ENCODE measurements around the gene ARR3. TPM values are rescaled to one million over a fixed set of nuclear protein-coding genes. Genes with fewer than 3 reads are reported as not detected.

The ARR3 gene
- total RNA-seq, 1 experiment from 2014 or later, result not detected

DNA sequence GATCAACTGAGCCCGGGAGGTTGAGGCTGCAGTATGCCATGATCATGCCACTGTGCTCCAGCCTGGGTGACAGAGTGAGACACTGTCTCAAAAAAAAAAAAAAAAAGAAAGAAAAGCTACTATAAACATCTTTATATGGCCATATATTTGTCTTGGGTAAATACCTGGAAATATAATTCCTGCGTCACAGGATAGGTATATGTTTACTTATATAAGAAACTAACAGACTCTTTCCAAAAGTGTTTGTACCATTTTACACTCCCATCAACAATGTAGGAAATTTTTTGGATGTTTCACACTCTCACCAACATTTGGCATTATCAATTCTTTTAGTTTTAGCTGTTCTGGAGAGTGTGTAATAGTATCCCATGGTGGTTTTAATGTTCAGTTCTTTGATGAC is 20.9 kb upstream of the ARR3 start:
- TF ChIP-seq, protein P1, sequence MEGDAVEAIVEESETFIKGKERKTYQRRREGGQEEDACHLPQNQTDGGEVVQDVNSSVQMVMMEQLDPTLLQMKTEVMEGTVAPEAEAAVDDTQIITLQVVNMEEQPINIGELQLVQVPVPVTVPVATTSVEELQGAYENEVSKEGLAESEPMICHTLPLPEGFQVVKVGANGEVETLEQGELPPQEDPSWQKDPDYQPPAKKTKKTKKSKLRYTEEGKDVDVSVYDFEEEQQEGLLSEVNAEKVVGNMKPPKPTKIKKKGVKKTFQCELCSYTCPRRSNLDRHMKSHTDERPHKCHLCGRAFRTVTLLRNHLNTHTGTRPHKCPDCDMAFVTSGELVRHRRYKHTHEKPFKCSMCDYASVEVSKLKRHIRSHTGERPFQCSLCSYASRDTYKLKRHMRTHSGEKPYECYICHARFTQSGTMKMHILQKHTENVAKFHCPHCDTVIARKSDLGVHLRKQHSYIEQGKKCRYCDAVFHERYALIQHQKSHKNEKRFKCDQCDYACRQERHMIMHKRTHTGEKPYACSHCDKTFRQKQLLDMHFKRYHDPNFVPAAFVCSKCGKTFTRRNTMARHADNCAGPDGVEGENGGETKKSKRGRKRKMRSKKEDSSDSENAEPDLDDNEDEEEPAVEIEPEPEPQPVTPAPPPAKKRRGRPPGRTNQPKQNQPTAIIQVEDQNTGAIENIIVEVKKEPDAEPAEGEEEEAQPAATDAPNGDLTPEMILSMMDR (IDR thresholded peaks at IDR 0.05; ENCODE audit: insufficient read depth in 1 of 2, low read depth in 1 of 2, low read length in 1 of 2, severe bottlenecking in 1 of 2, unreplicated experiment in 1 of 2), result no peak
- Histone ChIP-seq H3K27me3 (replicated peaks; ENCODE audit: control insufficient read depth, insufficient read depth, low read length) (no peaks in the 10 kb centered on the region), H3K4me1 (no peaks in the 10 kb centered on the region), H3K36me3 (ENCODE audit: control insufficient read depth, insufficient read depth, low read length) (no peaks in the 10 kb centered on the region), H3K9me3 (no peaks in the 10 kb centered on the region), H3K4me3 (ENCODE audit: low read depth, low read length) (no peak overlapping the region)
- intact Hi-C loops (cut with micrococcal nuclease; ENCODE audit: unreplicated experiment), result no loop called here
- Mint-ChIP-seq H3K4me3 (ENCODE audit: unreplicated experiment) (no peak overlapping the region), H3K36me3 (ENCODE audit: insufficient read depth, unreplicated experiment) (no peaks in the 10 kb centered on the region), H3K9me3 (ENCODE audit: unreplicated experiment) (no peaks in the 10 kb centered on the region), H3K27me3 (ENCODE audit: insufficient read depth, unreplicated experiment) (no peaks in the 10 kb centered on the region), H3K27ac (ENCODE audit: unreplicated experiment) (no peak overlapping the region), H3K4me1 (ENCODE audit: low read depth, unreplicated experiment) (no peaks in the 10 kb centered on the region)
- ChIA-PET POLR2A (no interaction called here), CTCF (no interaction called here)
- no peak for DNase-seq
- no TSS peak for BruUV-seq (replicated peaks)

DNA sequence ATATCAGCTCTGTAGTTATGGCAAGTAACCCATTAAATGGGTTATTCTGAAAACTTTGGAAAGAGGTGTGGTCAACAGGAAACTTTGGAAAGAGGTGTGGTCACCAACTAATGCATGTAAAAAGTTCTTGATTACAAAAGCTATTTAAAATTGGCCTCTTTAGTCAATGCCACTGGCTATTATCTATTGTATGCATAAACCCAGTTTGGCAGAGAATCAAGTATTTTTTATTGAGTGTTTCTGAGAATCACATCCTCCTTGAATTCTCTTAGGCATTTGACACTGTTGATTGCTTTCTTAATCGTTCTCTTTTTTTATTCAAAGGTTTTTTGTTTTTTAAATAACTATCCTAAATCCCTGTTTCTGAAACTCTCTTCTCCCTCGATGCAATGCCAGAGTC is 15.6 kb upstream of the ARR3 start:
- Histone ChIP-seq H3K4me1 (peaks cover 17% of the 10 kb centered on the region), H3K4me3 (ENCODE audit: low read depth, low read length) (no peak overlapping the region), H3K9me3 (no peaks in the 10 kb centered on the region), H3K36me3 (ENCODE audit: control insufficient read depth, insufficient read depth, low read length) (no peaks in the 10 kb centered on the region), H3K27me3 (replicated peaks; ENCODE audit: control insufficient read depth, insufficient read depth, low read length) (no peaks in the 10 kb centered on the region)
- BruUV-seq (replicated peaks), result no TSS peak
- Mint-ChIP-seq H3K4me1 (ENCODE audit: low read depth, unreplicated experiment) (peaks cover 32% of the 10 kb centered on the region), H3K36me3 (ENCODE audit: insufficient read depth, unreplicated experiment) (no peaks in the 10 kb centered on the region), H3K4me3 (ENCODE audit: unreplicated experiment) (no peak overlapping the region), H3K27me3 (ENCODE audit: insufficient read depth, unreplicated experiment) (no peaks in the 10 kb centered on the region), H3K27ac (ENCODE audit: unreplicated experiment) (no peak overlapping the region), H3K9me3 (ENCODE audit: unreplicated experiment) (no peaks in the 10 kb centered on the region)
- CTCF ChIA-PET, result no interaction called here
- intact Hi-C loops (cut with micrococcal nuclease; ENCODE audit: unreplicated experiment), result no loop called here
- POLR2A ChIA-PET, result no interaction called here
- DNase-seq, result no peak
- TF ChIP-seq, protein P1 (IDR thresholded peaks at IDR 0.05; ENCODE audit: insufficient read depth in 1 of 2, low read depth in 1 of 2, low read length in 1 of 2, severe bottlenecking in 1 of 2, unreplicated experiment in 1 of 2), result no peak

DNA sequence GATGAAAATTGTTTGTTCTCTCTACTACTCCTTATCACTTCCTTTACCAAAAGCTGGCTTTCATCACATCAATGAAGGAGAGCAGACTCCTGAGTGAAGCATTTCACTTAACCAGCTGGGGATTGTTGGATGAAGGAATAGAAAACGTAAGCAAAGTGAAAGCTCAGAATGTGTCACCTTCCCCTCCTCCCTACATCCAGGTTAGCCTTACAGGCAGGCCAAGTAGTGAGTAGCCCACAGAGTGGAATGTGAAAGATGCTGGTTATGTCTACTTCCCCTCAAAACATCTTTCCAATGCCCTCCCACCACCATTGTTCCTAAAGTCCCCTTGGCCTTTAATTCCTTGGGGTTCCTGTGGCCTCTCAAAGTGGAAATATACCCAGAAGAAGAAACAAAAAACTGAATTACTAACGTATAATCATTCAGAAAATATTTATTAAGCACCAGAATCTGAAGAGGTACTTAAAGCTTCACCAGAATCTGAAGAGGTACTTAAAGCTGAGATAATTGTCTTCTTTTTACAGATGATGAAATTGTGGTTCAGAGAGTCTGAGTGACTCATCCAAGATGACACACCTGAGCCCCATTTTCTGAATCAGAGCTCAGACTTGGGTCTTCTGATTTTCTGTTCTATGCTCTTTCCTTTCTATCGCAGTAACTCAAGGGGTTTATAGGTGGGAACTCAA is 14.6 kb upstream of the ARR3 start:
- Mint-ChIP-seq H3K4me3 (ENCODE audit: unreplicated experiment) (no peak overlapping the region), H3K4me1 (ENCODE audit: low read depth, unreplicated experiment) (peaks cover 32% of the 10 kb centered on the region), H3K9me3 (ENCODE audit: unreplicated experiment) (no peaks in the 10 kb centered on the region), H3K36me3 (ENCODE audit: insufficient read depth, unreplicated experiment) (no peaks in the 10 kb centered on the region), H3K27ac (ENCODE audit: unreplicated experiment) (no peak overlapping the region), H3K27me3 (ENCODE audit: insufficient read depth, unreplicated experiment) (no peaks in the 10 kb centered on the region)
- no peak for DNase-seq
- no TSS peak for BruUV-seq (replicated peaks)
- ChIA-PET CTCF (no interaction called here), POLR2A (interaction anchor here (0.5 kb wide), 1 partner anchor 1588 kb away, joined by 3 read pairs; no protein-coding TSS in a partner anchor)
- Histone ChIP-seq H3K4me1 (peaks cover 17% of the 10 kb centered on the region), H3K27me3 (replicated peaks; ENCODE audit: control insufficient read depth, insufficient read depth, low read length) (no peaks in the 10 kb centered on the region), H3K36me3 (ENCODE audit: control insufficient read depth, insufficient read depth, low read length) (no peaks in the 10 kb centered on the region), H3K9me3 (no peaks in the 10 kb centered on the region), H3K4me3 (ENCODE audit: low read depth, low read length) (no peak overlapping the region)
- TF ChIP-seq, protein P1 (IDR thresholded peaks at IDR 0.05; ENCODE audit: insufficient read depth in 1 of 2, low read depth in 1 of 2, low read length in 1 of 2, severe bottlenecking in 1 of 2, unreplicated experiment in 1 of 2), result no peak
- intact Hi-C loops (cut with micrococcal nuclease; ENCODE audit: unreplicated experiment), result no loop called here
